DOHH2 (cell line): ENCODE results near the gene ZER1.

Experiments used
- H3F3A ChIP-seq: fragments of 200-600 bp; sonication (generic), shearing (Covaris generic); 2 replicates; pipeline ENCODE4 v1.6.0; 2016; ENCODE audit warnings: antibody characterized with exemption, mild to moderate bottlenecking; ENCODE audit not compliant: control insufficient read depth, insufficient read depth
- H3K27ac ChIP-seq: fragments of 200-600 bp; sonication (generic); 2 replicates; pipeline ENCODE4 v1.5.1; 2014; ENCODE audit warnings: low read depth, mild to moderate bottlenecking, low read length, moderate library complexity
- H3K27me3 ChIP-seq: fragments of 200-600 bp; sonication (generic); 2 replicates; pipeline ENCODE4 v1.6.1; 2014; ENCODE audit warnings: mild to moderate bottlenecking, low read length, mixed read lengths; ENCODE audit not compliant: control insufficient read depth
- H3K36me3 ChIP-seq: fragments of 200-600 bp; sonication (generic); 2 replicates; pipeline ENCODE4 v1.6.1; 2014; ENCODE audit warnings: mild to moderate bottlenecking, low read length, moderate library complexity, mixed read lengths; ENCODE audit not compliant: control insufficient read depth
- H3K4me1 ChIP-seq: fragments of 200-600 bp; sonication (generic); 2 replicates; pipeline ENCODE4 v1.6.1; 2014; ENCODE audit warnings: mild to moderate bottlenecking, low read length, mixed read lengths; ENCODE audit not compliant: control insufficient read depth
- H3K4me2 ChIP-seq: fragments of 200-600 bp; sonication (generic); 2 replicates; pipeline ENCODE4 v1.6.0; 2014; ENCODE audit warnings: mild to moderate bottlenecking, low read length, moderate library complexity
- H3K4me3 ChIP-seq: fragments of 200-600 bp; sonication (generic); 2 replicates; pipeline ENCODE4 v1.5.1; 2014; ENCODE audit warnings: mild to moderate bottlenecking, low read length, mixed read lengths
- H3K79me2 ChIP-seq: fragments of 200-600 bp; sonication (generic); 2 replicates; pipeline ENCODE4 v1.6.1; 2014; ENCODE audit warnings: mild to moderate bottlenecking, low read length, mixed read lengths; ENCODE audit not compliant: control insufficient read depth
- H3K9me2 ChIP-seq: fragments of 200-600 bp; sonication (generic); replicated peaks from 2 replicates; pipeline ENCODE4 v1.6.1; 2014; ENCODE audit warnings: mild to moderate bottlenecking, low read length, mixed read lengths; ENCODE audit not compliant: control insufficient read depth
- H3K9me3 ChIP-seq: fragments of 200-600 bp; sonication (generic); 2 replicates; pipeline ENCODE4 v1.6.1; 2014; ENCODE audit warnings: antibody characterized with exemption, low read length, mixed read lengths; ENCODE audit not compliant: control insufficient read depth, insufficient read depth
- H4K20me1 ChIP-seq: fragments of 200-600 bp; sonication (generic); 2 replicates; pipeline ENCODE4 v1.6.0; 2014; ENCODE audit warnings: low read depth, mild to moderate bottlenecking, antibody characterized with exemption, low read length, moderate library complexity; ENCODE audit not compliant: control insufficient read depth, insufficient read depth
- EZH2phosphoT487 ChIP-seq: fragments of 200-600 bp; sonication (generic); IDR thresholded peaks from 2 replicates; pipeline ENCODE4 v1.6.1; 2017; ENCODE audit warnings: borderline replicate concordance, mild to moderate bottlenecking, antibody characterized with exemption, low read length, moderate library complexity, mixed read lengths
- TF ChIP-seq, protein P1 (sequence below): fragments of 200-600 bp; sonication (generic); IDR thresholded peaks from one replicate; pipeline ENCODE4 v1.5.1; 2014; ENCODE audit warnings: antibody characterized with exemption, mild to moderate bottlenecking, low read depth, low read length; ENCODE audit not compliant: poor library complexity, severe bottlenecking

Gene ZER1

GRCh38 chr9:128733256-128733655, 38.5 kb downstream of the ZER1 start:
- peak overlapping the region; percentile 2; the same call in 1 of the 2 replicates for H3K4me3 ChIP-seq
- H3K27me3 ChIP-seq = no peaks in the 10 kb centered on the region
- peak overlapping the region; percentile 9; the same call in 1 of the 2 replicates for H3K4me2 ChIP-seq
- no peaks in the 10 kb centered on the region for H3K79me2 ChIP-seq
- peaks cover 6% of the 10 kb centered on the region; the same call in 1 of the 2 replicates for H3K36me3 ChIP-seq
- H3F3A ChIP-seq = no peaks in the 10 kb centered on the region
- TF ChIP-seq, protein P1, sequence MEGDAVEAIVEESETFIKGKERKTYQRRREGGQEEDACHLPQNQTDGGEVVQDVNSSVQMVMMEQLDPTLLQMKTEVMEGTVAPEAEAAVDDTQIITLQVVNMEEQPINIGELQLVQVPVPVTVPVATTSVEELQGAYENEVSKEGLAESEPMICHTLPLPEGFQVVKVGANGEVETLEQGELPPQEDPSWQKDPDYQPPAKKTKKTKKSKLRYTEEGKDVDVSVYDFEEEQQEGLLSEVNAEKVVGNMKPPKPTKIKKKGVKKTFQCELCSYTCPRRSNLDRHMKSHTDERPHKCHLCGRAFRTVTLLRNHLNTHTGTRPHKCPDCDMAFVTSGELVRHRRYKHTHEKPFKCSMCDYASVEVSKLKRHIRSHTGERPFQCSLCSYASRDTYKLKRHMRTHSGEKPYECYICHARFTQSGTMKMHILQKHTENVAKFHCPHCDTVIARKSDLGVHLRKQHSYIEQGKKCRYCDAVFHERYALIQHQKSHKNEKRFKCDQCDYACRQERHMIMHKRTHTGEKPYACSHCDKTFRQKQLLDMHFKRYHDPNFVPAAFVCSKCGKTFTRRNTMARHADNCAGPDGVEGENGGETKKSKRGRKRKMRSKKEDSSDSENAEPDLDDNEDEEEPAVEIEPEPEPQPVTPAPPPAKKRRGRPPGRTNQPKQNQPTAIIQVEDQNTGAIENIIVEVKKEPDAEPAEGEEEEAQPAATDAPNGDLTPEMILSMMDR = peak; percentile 83
- TF ChIP-seq EZH2phosphoT487 = no peak
- peaks cover 7% of the 10 kb centered on the region for H3K4me1 ChIP-seq
- no peaks in the 10 kb centered on the region for H3K9me2 ChIP-seq
- H4K20me1 ChIP-seq = no peaks in the 10 kb centered on the region
- no peaks in the 10 kb centered on the region for H3K9me3 ChIP-seq
- H3K27ac ChIP-seq = no peak overlapping the region

GRCh38 chr9:128732576-128732975, 39.2 kb downstream of the ZER1 start:
- no peaks in the 10 kb centered on the region for H3K27me3 ChIP-seq
- TF ChIP-seq, protein P1 = no peak
- no peak for TF ChIP-seq EZH2phosphoT487
- no peaks in the 10 kb centered on the region for H3K9me2 ChIP-seq
- peaks cover 7% of the 10 kb centered on the region for H3K4me1 ChIP-seq
- H3K4me2 ChIP-seq = no peak overlapping the region
- H3K4me3 ChIP-seq = no peak overlapping the region
- H4K20me1 ChIP-seq = no peaks in the 10 kb centered on the region
- H3K9me3 ChIP-seq = no peaks in the 10 kb centered on the region
- no peaks in the 10 kb centered on the region for H3F3A ChIP-seq
- peaks cover 6% of the 10 kb centered on the region; the same call in 1 of the 2 replicates for H3K36me3 ChIP-seq
- no peaks in the 10 kb centered on the region for H3K79me2 ChIP-seq
- no peak overlapping the region for H3K27ac ChIP-seq

DNA sequence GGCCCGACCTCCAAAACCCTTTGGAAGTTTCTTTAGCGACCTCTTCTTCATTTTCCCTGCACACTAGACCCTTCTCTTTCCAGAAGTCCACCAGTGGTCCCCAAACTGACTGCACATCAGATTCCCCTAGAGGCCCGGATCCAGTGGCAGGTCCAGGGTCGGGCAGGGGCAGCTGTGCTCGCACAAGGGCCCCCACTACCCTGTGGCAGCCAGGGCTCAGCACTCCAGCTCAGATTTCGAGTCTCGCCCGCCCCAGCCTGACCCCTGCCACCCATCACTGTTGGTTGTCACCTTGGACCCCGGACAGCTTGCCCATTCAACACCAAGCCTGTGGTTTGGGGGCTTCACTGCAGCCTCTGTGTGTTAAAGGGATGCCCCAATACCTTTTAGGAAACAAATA, 40.0 kb downstream of the ZER1 start:
- no peak for TF ChIP-seq EZH2phosphoT487
- TF ChIP-seq, protein P1 = no peak
- H3K79me2 ChIP-seq = no peaks in the 10 kb centered on the region
- no peaks in the 10 kb centered on the region for H3K9me2 ChIP-seq
- H3K4me3 ChIP-seq = no peak overlapping the region
- H3K9me3 ChIP-seq = no peaks in the 10 kb centered on the region
- peaks cover 6% of the 10 kb centered on the region; the same call in 1 of the 2 replicates for H3K36me3 ChIP-seq
- no peak overlapping the region for H3K4me2 ChIP-seq
- no peaks in the 10 kb centered on the region for H4K20me1 ChIP-seq
- H3F3A ChIP-seq = no peaks in the 10 kb centered on the region
- H3K27me3 ChIP-seq = no peaks in the 10 kb centered on the region
- no peak overlapping the region for H3K27ac ChIP-seq
- H3K4me1 ChIP-seq = peaks cover 7% of the 10 kb centered on the region

DNA sequence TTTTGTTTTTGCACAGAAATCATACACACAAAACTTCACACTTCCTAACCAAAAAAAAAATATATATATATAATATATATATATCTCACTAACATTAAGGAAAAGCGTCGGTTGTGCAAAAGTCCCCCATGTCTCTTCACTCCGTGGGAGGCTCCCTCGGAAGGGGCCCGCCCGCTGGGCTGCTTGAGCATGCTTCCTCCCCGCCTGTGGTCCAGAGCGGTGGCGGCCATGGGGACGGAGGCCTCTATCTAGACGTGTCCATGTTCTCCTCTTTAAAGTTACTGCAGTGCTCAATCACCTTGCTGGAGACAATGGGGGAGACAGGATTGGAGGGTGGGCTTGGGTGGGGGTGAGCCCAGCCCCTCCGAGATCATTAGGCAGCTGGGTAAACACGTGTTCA, 40.6 kb downstream of the ZER1 start:
- peaks cover 6% of the 10 kb centered on the region; the same call in 1 of the 2 replicates for H3K36me3 ChIP-seq
- H3K4me3 ChIP-seq = no peak overlapping the region
- peaks cover 7% of the 10 kb centered on the region for H3K4me1 ChIP-seq
- no peaks in the 10 kb centered on the region for H3K27me3 ChIP-seq
- no peaks in the 10 kb centered on the region for H4K20me1 ChIP-seq
- H3F3A ChIP-seq = peaks cover 1% of the 10 kb centered on the region; the same call in 1 of the 2 replicates
- no peaks in the 10 kb centered on the region for H3K79me2 ChIP-seq
- no peaks in the 10 kb centered on the region for H3K9me2 ChIP-seq
- H3K27ac ChIP-seq = no peak overlapping the region
- H3K4me2 ChIP-seq = no peak overlapping the region
- TF ChIP-seq EZH2phosphoT487 = no peak
- H3K9me3 ChIP-seq = no peaks in the 10 kb centered on the region
